ENCODE measurements around the gene KRTAP10-4.
A peak's percentile ranks its signal among the peaks of the same experiment; 100 is the strongest.
"Not testable (repeated sequence)": the region's sequence is repeated elsewhere in the genome, so short reads cannot be mapped to it uniquely, and the experiment has no call there.

Gene KRTAP10-4

GRCh38 chr21:44581158-44581557 is 7.6 kb downstream of the KRTAP10-4 start:
- DNase-seq, result no peak

GRCh38 chr21:44582055-44582454 is 8.5 kb downstream of the KRTAP10-4 start:
- no peak for DNase-seq

GRCh38 chr21:44583089-44583799 is 9.7 kb downstream of the KRTAP10-4 start:
- no peak for DNase-seq

- DNase-seq, result peak; percentile 24
Measured at GRCh38 chr21:44583800-44584147, 10.2 kb downstream of the KRTAP10-4 start.

GRCh38 chr21:44585892-44586291 is 12.4 kb downstream of the KRTAP10-4 start:
- DNase-seq, result no peak

GRCh38 chr21:44589094-44589493 is 15.6 kb downstream of the KRTAP10-4 start:
- DNase-seq, result no peak

GRCh38 chr21:44589586-44590305 is 16.2 kb downstream of the KRTAP10-4 start:
- no peak for DNase-seq

GRCh38 chr21:44590311-44590721 is 16.8 kb downstream of the KRTAP10-4 start:
- DNase-seq, result no peak

GRCh38 chr21:44590897-44591800 is 17.6 kb downstream of the KRTAP10-4 start:
- DNase-seq, result not testable (repeated sequence)

- not testable (repeated sequence) for DNase-seq
Measured at GRCh38 chr21:44591801-44592130, 18.2 kb downstream of the KRTAP10-4 start.

- DNase-seq, result no peak
Measured at GRCh38 chr21:44592446-44593311, 19.1 kb downstream of the KRTAP10-4 start, which contains the start of gene KRTAP10-6. Gene KRTAP10-6 (minus strand): TSS chr21:44592505. CDS start chr21:44592484, 21 bp downstream.

GRCh38 chr21:44593598-44594405 is 20.3 kb downstream of the KRTAP10-4 start:
- no peak for DNase-seq

GRCh38 chr21:44594406-44594916 is 20.9 kb downstream of the KRTAP10-4 start:
- no peak for DNase-seq

- no peak for DNase-seq
Measured at GRCh38 chr21:44595524-44595923, 22.0 kb downstream of the KRTAP10-4 start.

GRCh38 chr21:44596068-44596725 is 22.7 kb downstream of the KRTAP10-4 start:
- no peak for DNase-seq

GRCh38 chr21:44598061-44598460 is 24.5 kb downstream of the KRTAP10-4 start:
- DNase-seq, result no peak

- no peak for DNase-seq
Measured at GRCh38 chr21:44599264-44600029, 25.9 kb downstream of the KRTAP10-4 start.

GRCh38 chr21:44600118-44600978 is 26.8 kb downstream of the KRTAP10-4 start, which contains the start of gene KRTAP10-7:
Gene KRTAP10-7 (plus strand): TSS chr21:44600597. CDS start chr21:44600622, 25 bp downstream.
- not testable (repeated sequence) for DNase-seq

- DNase-seq, result not testable (repeated sequence)
Measured at GRCh38 chr21:44601091-44601490, 27.6 kb downstream of the KRTAP10-4 start.
